Prostate gland (tissue), 2 donors: ENCODE data around the gene MFSD12.

Source experiments
- POLR2A ChIP-seq: fragments of 450-650 bp; IDR thresholded peaks from one replicate; pipeline ENCODE4 v1.6.1; 2016; ENCODE audit warnings: antibody characterized with exemption, mild to moderate bottlenecking
- POLR2AphosphoS5 ChIP-seq: sonication (generic); formaldehyde crosslinking; IDR thresholded peaks from one replicate; pipeline ENCODE4 v1.6.1; 2017; ENCODE audit warnings: antibody characterized with exemption
- TF ChIP-seq, protein P1 (sequence below), 4 experiments: fragments of 200-600 bp in 2 of 4; fragments of 450-650 bp in 2 of 4; sonication (generic) in 2 of 4; IDR thresholded peaks; 1 replicate in 3 of 4; 2 replicates in 1 of 4; pipeline ENCODE4 v1.5.1; 2016 to 2019; ENCODE audit warnings: antibody characterized with exemption in 4 of 4, mild to moderate bottlenecking in 2 of 4, moderate library complexity in 2 of 4

DNA sequence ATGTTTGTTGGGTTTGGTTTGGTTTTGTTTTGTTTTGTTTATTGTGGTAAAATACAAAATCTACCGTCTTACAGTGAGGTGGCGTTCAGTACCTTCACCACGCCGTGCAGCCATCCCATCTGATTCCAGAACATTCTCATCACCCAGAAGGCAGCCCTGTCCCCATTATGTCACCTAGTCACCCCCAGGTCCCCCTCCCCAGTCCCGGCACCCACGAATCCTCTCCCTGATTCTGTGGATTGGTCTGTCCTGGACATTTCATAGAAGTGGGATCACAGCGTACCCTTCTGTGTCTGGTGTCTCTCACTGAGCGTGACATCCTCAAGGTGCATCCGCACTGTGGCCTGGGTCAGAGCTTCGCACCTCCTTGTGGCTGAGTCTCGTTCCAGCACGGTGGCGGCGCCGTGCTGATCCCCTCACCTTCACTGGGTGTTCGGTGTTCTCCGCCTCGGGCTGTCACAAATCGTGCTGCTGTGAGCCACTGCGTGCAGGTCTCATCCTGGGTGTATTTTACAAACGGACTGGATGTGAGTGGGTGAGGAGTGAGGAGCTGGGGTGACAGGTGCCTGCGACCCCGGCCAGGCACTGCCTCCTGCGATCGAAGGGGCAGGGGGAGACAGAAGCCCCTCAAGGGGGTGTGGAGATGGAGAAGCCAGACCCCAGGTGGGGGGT, 19.0 kb downstream of the MFSD12 start:
- TF ChIP-seq, protein P1, sequence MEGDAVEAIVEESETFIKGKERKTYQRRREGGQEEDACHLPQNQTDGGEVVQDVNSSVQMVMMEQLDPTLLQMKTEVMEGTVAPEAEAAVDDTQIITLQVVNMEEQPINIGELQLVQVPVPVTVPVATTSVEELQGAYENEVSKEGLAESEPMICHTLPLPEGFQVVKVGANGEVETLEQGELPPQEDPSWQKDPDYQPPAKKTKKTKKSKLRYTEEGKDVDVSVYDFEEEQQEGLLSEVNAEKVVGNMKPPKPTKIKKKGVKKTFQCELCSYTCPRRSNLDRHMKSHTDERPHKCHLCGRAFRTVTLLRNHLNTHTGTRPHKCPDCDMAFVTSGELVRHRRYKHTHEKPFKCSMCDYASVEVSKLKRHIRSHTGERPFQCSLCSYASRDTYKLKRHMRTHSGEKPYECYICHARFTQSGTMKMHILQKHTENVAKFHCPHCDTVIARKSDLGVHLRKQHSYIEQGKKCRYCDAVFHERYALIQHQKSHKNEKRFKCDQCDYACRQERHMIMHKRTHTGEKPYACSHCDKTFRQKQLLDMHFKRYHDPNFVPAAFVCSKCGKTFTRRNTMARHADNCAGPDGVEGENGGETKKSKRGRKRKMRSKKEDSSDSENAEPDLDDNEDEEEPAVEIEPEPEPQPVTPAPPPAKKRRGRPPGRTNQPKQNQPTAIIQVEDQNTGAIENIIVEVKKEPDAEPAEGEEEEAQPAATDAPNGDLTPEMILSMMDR (IDR thresholded peaks at IDR 0.05): no peak
- no peak for TF ChIP-seq POLR2A
- no peak for TF ChIP-seq POLR2AphosphoS5
